NCI-H2171 treated with DMSO at 0.1 percent for 48 hours (cell line): ENCODE results near the gene KIF25.
"Not testable (repeated sequence)": the region's sequence is repeated elsewhere in the genome, so short reads cannot be mapped to it uniquely, and the experiment has no call there.

Experiments
- DNase-seq: peaks from one replicate; lab custom pipeline; 2025; lab: John Stamatoyannopoulos, UW

The KIF25 gene

DNA sequence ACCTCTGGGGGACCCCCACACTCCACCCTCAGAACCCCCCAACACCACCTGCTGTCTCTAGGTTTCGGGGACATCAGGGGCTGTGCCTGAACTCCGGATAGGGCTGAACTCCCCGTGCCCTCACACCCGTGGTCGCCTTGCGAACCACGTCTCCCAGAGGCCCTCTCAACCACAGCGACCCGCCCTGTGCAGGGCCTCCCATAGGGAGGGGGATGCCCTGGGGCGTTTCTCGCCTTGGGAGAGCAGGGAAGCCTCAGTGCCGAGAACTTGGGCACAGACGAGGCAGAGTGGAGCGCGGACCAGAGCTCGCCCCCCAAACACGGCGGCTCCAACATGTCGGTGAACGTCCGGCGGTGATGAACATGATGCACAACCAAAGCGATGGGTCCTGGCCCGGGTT, 74.8 kb downstream of the KIF25 start:
- DNase-seq: no peak

DNA sequence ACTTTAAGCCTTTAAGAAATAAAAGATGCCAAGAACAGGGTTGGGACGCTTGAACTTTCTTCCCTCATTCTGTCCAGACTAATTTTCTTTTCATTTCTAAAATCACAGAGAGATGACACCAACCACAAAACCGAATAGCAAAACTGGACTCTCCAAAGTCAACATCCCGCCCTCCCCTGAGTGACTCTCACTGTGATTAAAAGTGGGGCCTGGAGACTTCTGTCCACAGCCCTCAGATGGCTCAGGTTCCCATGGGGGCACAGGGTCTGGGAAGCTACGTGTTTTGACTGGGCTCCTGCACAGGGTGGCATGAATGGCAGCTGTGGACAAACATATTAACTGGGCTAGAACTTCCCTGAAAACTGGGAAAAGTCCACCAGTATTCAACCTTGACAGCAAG, 75.3 kb downstream of the KIF25 start:
- DNase-seq: no peak

DNA sequence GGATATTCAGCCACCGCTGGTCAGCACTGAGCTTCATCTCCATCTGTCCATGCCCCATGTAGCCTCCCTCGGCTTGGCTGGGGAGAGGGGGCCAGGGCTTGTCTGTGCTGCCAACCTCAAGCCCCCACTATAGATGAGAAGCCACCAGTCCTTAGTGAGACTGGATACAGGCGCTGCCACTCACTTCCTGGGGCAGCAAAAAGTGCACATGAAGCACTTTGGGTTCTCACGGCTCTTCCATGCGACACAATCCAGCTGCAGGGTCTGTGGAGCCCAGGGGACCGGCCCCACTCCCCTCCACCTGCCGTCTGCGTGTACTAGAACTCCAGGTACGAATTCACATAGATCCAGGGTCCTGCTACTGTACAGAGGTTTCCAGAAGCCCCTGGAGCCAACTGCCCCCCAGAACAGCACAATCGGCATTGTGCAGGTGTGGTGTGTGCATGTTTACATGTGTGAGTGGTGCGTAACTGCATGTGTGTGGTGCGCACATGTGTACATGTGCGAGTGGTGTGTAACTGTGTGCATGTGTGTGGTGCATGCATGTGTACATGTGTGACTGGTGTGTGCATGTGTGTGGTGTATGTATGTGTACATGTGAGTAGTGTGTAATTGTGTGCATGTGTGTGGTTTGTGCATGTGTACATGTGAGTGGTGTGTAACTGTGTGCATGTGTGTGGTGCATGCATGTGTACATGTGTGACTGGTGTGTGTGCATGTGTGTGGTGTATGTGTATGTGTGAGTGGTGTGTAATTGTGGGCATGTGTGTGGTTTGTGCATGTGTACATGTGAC, 76.7 kb downstream of the KIF25 start:
- no peak for DNase-seq

DNA sequence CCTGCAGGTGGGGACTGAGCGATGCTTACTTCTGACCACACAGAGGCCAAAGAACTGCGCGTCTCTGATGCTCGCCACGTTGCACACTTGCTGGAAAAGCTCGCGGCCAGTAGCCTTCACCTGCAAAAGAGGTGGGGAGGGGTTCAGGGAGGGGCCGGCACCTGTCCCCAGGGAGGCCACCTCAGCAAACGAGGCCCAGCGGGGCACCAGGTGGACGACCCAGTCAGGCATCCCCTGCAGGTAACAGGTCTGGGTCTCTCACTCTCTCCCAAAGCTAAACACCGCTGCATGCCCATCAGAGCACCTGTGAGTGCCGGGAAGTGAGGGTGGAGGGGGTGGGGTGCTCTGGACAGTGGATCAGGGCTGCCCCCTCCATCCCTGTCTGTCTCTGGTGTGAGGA, 77.7 kb downstream of the KIF25 start:
- DNase-seq: no peak

DNA sequence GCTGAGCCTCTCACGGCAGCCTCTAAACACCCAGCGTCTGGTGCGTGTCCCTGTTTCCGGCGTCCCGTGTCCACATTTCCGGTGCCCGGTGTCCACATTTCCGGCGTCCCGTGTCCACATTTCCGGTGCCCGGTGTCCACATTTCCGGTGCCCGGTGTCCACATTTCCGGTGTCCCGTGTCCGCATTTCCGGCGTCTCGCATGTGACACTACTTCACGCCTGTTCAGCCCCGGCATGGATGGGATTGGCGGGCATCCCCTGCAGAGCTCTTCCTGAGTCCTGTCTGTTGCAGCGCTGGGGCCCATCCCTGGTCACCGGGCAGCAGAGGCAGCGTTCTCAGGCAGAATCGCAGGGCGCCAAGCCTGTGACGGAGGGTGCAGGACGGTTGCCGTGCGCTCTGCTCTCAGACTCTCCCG, 78.3 kb downstream of the KIF25 start:
- no peak for DNase-seq

DNA sequence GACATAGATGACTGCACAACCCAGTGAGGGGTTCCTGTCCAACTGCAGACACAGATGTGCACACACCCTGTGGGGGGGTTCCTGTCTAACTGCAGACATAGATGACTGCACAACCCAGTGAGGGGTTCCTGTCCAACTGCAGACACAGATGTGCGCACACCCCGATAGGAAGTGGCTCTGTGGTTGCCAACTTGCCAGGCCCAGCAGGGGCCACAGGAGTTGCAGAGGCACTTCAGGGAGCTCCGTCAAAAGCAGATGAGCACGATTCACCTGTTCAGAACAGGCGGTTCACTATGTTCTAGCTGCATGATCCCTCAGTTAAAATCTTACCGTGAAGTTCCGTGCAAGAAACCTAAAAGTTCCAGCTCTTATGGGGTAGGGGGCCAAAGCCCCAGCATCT, 79.9 kb downstream of the KIF25 start:
- not testable (repeated sequence) for DNase-seq

DNA sequence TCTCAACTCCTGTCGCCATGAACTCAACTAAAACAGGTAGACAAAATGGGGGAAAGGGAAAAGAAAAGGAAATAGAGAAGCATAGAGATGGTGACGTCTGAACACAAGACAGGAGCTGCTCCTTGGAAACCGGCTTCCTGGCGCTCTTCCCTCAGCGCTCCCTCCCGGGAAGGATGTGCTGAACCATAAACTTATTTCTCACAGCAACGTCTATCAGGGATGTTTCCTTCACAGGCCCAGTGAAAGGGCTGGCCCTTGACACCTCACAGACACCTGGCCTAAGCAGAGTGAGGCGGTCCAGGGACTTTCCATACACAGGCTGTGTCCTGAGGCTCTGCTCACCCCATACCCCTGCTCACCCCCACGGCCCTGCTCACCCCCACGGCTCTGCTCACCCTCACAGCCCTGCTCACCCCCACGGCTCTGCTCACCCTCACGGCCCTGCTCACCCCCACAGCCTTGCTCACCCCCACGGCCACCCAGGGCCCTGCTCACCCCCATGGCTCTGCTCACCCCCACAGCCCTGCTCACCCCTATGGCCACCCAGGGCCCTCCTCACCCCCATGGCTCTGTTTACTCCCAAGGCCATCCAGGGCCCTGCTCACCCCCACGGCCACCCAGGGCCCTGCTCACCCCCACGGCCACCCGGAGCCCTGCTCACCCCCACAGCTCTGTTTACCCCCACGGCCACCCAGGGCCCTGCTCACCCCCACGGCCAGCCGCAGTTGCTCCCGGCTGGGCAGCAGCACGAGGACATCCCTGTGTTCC, 80.9 kb downstream of the KIF25 start:
- DNase-seq: no peak

DNA sequence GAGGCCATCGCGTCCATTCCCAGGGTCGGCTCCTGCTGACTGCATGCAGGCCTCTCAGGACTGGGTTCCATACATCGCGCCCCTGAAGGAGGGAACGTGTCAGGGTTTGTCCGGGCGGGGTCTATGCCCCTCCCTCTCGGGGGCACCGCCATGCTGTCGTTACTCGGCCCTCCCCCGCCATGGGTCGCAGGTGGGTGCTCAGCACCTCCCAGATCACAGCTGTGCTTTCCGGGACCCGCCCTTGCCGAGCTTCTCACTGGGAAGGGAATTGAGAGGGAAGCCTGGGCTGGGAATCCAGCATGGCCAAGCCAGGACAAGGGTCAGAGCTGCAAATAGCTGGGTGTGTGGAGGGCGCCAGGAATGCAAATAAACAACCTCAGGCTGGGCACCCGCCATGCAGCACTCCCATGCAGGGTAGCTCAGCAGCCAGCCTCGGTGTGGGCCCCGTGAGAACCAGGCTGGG, 81.5 kb downstream of the KIF25 start, which contains the start of gene FRMD1:
Gene FRMD1 (minus strand): TSS at position 270 of the 463 bp plus-strand sequence. CDS start 118 bp downstream, at position 152.
- no peak for DNase-seq

DNA sequence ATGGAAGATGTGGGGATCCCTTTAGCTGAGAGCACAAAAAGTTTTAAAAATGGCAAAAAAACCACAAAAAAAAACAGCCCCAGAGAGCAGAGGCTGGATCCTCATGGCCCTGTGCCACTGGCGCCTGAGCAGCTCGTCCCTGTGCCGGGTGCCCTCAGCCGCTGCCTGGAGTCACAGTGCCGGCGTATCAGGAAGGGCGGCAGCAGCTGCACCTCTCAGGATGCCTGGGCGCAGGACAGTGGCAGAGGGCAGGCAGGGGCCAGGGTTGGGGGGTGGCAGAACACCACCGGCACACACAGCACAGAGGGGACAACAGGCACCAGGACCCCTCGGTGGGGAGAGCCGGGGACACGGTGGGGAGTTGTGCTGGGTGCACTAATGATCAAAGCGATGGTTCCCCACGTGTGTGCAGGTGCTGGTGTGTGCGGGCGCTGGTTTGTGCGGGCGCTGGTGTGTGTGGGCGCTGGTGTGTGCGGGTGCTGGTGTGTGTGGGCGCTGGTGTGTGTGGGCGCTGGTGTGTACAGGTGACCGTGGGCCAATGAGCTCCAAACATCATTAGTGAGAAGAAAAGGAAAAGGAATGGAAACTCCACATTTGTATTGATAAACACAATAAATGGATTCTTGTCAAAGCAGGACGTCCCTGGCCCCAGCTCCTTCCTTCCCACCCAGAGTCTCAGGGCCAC, 83.1 kb downstream of the KIF25 start:
- DNase-seq: no peak

DNA sequence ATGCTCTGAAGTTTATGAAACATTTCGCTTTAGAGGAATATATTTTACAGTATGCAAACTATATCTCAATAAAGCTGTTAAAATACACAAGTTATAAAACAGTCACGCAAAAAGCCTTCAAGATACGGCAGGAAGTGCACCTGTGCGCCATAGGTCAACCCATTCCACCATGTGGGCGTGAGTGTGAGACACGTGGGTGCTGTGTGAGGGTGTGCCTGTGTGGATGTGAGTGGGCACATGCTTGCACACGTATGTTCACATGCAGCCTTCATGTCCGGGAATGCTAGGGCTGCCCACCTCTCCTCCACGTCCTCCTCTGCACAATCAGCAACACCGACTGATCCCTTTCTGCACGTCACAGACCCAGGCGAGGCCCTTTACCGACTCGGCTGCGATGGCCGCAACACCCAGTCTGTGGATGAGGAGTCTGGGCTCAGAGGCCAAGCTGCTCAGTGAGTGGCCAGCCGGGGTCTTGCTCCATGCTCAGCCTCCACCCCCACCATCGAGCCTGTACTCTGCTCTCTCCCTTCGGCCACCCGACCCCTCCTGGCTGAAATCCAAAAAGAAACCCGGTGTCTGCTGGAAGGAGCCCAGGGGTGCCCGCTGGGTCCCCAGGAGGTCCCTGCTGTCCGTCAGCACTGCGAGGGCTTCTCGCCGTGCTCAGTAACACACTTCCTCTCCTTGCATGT, 84.5 kb downstream of the KIF25 start:
- DNase-seq: no peak

DNA sequence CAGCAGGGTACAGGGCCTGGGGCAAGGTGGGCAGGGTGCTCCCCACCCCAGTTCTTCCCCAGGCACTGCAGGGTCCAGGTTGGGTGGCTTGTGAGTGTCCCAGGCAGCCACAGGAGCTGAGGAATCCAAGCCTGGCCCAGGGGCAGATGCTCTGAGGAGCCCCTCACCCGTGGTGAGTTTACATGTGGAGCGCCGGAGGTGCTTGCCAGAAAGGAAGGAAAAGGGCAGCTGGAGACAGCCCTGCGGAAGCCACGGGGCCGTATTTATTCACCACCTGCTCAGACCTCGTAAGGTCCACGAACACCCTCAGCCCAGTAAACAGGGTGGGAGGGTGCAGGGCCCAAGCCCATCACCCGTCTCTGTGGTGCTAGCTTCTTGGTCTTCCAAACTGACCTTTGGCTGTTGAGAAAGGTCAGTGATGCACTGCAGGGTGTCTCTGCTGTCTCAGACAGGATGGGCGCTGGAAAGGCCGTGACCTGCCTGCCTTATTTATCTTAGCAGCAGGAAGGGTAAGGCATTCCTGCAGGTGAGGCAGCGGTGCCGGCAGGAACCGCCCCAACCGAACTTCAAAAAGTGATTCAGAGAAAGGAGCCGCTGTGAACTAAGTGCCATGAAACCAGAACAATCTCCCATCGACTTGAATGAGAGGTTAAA, 85.5 kb downstream of the KIF25 start:
- DNase-seq: no peak

DNA sequence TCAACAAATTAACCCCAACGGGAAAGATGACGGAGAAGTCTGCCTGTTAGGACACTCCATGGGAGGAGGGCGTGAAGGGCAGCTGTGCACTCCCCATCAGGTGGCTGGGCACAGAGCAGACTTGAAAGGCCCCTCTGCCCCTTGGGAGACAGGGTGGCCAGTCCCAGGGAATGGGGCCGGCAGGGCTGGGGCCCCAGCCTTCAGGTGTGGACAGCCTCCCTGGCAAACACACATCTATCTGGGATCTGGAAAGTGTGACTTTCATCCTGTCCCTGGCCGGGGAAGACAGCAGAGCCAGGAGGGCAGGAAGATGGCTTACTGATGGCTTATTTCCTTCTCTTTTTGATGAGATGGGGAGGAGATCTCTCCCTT, 86.0 kb downstream of the KIF25 start:
- DNase-seq: no peak

DNA sequence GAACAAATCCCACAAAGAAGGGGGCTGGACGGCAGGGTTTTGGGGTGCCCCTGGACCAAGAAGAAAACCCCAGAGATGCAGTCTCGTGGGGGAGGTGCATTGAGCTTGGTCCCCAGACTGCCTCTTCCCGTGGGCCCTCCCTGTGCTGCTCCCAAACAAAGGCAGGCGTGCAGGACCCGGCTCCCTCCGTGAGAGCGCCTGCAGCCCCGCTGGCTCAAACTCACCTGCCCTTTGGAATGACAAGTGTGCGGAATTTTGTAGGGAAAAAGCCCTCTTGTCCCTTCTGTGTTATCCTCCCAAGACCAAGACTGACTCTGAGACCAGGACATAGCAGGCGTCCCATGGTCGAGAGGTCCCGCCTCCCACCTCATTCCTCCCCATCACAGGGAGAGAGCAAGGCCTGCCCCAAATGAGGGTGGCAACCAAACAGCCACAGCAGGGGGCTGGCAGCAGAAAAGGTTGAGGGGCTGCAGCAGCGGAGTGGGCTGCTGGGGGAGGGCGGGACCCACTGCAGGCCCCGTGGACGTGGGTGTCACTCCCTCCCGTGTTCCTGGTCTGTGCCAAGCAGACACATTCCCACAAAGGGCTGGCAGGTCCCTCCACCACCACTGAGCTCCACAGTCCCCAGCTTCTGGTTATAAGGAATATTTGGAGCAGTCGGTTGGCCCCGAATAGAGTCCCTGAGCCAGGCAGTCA, 87.1 kb downstream of the KIF25 start:
- no peak for DNase-seq

DNA sequence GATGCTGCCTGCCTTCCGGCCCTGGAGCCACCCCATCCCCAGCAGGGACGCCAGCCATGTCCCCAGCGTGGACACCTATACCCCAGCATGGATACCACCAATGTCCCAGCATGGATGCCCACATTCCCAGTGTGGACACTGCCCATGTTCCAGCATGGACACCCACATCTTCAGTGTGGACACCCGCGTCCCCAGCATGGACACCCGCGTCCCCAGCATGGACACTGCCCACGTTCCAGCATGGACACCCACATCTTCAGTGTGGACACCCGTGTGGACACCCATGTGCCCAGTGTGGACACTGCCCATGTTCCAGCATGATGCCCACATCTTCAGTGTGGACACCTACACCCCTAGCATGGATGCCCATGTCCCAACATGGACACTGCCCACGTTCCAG, 88.6 kb downstream of the KIF25 start:
- no peak for DNase-seq

DNA sequence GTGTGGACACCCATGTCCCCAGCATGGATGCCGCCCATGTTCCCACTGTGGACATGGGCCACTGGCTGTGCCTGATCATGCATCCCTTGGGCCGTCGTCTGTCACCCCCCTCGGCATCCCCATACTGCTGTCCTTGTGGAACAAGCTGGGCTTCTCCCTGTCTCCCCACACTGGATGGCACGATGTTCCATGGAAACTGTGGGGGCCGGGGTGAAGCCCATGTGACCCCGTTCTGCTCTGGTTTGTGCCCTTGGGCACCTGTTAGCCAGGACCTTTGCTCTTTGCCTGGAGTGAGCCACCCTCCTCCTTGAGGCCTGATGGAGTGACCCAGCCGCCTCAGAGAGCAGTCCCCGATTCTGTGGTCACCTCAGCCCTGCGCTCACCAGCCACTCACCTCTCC, 89.1 kb downstream of the KIF25 start:
- DNase-seq: no peak

DNA sequence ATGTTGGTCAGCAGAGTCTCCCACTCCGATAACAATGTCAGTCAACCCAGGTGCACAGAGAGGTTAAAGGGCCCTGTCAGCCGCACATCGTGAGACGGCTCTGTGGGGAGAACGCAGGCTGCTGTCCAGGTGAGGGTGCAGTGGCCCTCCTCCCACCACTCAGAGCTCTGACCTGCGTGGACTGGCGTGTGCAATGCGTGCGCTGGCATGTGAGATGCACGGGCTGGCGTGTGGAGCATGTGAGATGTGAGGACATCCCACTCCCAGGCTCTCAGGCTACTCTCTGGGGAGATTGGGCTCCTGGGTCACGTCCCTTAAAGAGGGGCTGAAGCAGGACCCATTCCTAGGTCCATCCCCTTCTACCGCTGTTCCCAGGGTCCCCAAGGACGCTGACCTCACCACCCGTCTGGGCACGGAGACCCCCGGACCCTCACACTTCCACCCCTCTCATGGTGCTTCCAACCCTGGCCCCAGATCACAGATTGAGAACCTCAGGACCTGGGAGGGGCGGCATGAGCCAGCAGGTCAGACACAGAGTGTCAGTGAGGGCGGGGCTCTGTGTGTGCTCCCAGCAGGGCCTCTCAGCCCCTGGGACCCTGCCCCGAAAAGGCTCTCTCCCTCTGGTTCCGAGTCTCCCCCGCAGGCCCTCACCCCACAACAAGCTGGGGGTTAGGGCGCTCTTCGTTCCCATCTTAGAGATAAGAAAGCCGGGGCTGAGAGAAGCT, 90.1 kb downstream of the KIF25 start:
- no peak for DNase-seq

DNA sequence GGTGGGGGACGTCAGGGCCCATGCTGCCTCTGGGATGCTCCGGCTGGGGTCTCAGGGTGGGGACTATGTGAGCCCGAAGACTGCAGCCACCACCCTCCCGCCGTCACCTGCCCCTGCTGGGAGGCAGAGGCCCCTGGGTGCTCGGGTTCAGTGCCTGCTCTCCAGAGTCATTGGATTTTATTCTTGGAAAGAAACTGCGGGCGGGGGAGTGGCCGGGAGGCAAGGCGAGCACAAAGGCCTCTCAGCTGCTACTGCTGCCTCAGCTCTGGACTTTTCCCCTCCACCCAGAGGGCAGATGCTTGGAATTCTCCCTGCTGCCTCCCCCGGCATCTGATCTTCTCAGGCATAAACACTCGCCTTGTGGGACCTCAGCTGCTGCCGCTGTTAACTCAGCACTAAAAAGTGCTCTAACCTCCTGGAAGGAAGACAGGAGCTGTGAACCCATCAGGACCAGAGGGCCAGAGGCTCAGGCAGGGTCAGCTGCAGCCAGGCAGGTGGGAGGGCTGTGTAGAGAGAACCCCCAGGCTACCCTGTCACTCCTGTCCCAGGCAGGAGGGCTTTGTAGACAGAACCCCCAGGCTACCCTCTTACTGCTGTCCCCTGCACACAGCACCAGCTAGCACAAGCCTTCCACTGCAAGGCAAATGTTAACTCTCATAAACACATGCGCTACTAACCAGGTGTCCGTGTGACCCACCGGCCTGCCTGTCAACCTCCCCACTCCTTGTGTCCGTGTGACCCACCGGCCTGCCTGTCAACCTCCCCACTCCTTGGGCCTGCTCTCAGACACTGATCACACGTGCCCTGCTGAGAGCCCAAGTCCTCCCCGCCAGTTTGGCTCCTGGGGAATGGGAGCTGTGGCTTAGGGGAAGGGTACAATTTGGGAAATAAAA, 90.9 kb downstream of the KIF25 start:
- DNase-seq: peak; percentile 50

DNA sequence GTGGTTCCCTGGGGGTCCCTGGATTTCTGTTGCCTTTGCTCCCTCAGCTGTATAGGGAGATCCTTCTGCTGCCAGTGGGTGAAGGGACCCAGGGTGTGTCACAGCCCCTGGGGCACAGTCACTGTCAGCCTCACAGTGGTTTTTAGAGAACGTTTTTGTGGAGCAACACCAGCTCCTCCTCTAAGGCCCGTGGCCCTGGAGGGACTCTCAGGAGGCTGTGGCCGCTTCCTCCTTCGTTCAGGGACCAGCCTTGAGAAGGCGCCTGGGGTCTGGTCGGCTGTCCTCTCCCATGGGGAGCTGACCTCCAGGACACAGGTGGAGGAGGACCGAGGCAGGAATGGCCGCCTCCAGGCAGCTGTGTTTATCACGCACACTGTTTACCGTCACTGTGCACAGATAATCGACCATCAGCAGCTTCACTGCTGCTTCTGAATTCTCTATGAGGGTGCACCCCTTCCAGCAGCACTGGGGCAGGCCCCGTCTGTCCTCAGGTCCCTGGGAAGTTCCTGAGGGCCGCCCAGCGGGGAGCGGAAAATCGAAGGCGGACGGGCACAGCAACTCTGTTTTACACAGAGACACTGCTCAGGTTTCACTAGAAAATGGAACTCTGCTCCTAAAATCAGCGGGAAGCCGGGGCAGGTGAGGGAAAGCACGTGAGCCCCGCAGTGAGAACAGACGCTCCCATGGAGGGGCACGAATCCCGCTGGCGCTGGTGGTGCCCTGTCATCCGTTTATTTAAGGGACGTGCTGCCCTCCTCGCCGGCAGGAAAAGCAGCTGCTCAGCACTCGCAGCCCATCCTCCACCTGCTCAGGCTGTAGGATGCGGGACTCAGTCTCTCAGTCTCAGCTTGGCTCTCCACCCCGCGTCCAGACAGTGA, 92.0 kb downstream of the KIF25 start:
- peak; percentile 79 for DNase-seq
